Mammary epithelial cell (primary cell): ENCODE measurements around the gene CBX4.

ENCODE experiments used
- EZH2 ChIP-seq: IDR thresholded peaks from 2 replicates; pipeline ENCODE4 v1.6.1; 2012; ENCODE audit warnings: low read length, inconsistent platforms, borderline replicate concordance
- TF ChIP-seq, protein P1 (sequence below), 2 donors: IDR thresholded peaks in 1 of 2; conservative IDR thresholded peaks in 1 of 2; 2 replicates each; pipeline ENCODE4 v1.5.1; 2011 to 2012; ENCODE audit warnings: inconsistent platforms in 2 of 2, low read length in 2 of 2, mild to moderate bottlenecking in 2 of 2, control low read depth in 1 of 2, low read depth in 1 of 2; ENCODE audit not compliant: insufficient read depth in 1 of 2; ENCODE audit errors: extremely low read depth in 1 of 2

DNA sequence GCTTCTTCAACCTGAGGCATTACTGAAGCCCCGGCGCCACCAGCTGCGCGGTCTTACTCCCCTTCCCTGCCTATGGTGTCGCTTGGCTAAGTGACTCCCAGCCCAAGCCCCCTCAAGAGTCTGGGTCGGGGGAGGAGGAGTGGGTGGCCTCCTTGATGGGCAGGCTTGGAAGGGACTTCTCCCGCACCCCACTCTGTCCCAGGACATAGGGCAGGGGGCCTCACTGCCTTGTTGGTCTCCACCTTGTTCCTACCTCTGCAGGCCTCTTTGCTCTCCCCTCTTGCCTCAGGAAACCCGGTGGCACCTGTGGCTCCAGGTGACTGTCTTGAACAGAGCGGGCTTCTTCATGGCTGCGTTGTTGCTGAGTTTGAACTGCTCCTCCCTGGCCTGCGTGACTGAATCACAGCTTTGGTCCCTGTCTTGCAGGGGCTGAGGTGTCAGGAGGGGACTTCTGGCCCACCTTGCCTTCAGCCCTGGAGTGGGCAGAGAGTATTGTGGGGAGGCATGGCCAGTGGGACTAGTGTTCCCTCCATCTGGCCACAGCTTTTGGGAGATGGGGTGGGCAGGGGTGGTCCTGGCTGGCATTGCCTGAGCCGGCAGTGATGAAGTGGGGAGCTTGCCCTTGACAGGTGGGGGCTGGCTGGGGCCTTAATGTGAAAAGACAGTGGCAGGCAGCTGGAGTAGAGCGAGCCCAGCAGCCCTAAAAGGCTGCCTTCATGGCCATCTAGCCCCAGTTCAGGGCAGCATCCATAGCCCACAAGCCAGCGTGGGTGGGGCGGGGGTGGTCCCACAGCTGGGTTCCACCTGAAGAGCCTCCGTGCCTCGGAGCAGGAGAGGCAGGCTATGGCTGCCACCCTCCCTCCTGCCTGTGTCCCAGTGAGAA lies 54.0 kb downstream of the CBX4 start:
- TF ChIP-seq, protein P1, sequence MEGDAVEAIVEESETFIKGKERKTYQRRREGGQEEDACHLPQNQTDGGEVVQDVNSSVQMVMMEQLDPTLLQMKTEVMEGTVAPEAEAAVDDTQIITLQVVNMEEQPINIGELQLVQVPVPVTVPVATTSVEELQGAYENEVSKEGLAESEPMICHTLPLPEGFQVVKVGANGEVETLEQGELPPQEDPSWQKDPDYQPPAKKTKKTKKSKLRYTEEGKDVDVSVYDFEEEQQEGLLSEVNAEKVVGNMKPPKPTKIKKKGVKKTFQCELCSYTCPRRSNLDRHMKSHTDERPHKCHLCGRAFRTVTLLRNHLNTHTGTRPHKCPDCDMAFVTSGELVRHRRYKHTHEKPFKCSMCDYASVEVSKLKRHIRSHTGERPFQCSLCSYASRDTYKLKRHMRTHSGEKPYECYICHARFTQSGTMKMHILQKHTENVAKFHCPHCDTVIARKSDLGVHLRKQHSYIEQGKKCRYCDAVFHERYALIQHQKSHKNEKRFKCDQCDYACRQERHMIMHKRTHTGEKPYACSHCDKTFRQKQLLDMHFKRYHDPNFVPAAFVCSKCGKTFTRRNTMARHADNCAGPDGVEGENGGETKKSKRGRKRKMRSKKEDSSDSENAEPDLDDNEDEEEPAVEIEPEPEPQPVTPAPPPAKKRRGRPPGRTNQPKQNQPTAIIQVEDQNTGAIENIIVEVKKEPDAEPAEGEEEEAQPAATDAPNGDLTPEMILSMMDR (conservative IDR thresholded peaks at IDR 0.05 in 1 of 2, IDR thresholded peaks at IDR 0.05 in 1 of 2; ENCODE audit: extremely low read depth in 1 of 2, insufficient read depth in 1 of 2, low read depth in 1 of 2, low read length in 2 of 2), result no peak
- no peak for TF ChIP-seq EZH2
